ENCODE results near the gene ABCC3.

The ABCC3 gene

DNA sequence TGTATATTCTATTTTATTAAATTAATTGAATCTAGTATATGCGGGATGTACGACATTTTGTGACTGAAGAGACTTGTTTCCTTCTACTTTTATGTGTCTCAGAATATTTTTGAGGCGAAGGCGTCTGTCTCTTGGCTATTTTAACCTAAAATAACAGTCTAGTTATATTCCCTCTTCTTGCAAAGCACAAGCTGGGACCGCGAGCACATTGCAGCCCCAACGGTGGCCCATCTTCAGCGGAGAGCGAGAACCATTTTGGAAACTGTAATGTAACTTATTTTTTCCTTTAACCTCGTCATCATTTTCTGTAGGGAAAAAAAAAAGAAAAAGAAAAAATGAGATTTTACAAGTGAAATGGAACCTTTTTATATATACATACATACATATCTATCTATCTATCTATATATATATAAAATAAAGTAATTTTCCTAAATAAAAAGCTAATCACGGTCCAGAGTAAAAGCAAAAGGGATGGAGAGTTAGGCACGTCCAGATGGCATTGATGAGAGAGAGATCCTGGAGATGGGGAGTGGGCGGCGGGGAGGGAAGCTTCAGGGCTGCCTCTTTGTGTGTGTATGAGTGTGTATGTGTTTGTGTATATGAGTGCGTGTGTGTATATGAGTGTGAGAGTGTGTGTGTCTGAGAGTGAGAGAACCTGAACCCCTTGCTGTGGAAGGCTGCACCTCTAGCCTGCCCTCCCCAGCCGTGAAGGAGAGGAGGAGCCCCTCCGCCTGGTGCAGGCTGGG lies 7.5 kb upstream of the ABCC3 start:
- DNase-seq (ENCODE audit: low read depth, low spot score) = no peak

DNA sequence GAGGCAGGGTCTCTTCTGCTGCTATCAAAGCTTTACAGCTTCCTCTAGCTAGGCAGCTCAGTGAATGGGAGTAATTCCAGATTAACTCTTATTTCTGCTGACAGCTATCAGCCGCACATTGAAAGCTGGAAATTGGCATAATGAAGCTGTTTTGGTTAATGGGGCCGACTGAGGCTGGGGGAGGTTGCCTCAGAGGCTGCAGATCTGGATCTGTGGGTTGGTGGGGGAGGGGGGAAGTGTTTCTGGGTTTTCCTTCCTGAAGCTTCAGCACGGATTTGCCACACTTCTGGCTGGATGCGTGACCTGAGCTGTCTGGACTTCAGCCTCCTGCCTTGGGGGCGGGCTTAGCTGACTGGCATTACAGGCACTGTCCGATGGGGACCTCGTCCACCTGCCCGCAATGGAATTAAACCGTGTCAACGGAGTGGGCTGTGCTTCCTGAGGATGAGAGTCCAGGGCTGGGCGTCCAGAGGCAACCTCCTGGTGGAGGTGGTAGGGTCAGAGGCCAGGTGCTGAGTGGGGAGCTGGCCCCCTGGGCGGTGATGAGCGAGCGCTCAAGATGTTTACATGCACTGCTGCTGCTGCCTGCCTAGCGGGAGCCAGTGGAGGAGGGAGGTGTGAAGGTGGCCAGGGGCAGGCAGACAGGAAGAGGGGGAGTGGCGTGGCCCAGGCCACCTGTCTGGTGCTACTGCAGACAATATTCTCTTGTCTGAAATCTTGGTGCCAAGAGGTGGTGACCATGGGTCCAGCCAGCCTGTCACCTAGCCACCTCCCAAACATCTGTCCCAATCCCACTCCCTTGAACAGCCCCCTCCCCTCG lies 6.7 kb upstream of the ABCC3 start:
- no peak for DNase-seq (ENCODE audit: low read depth, low spot score)

DNA sequence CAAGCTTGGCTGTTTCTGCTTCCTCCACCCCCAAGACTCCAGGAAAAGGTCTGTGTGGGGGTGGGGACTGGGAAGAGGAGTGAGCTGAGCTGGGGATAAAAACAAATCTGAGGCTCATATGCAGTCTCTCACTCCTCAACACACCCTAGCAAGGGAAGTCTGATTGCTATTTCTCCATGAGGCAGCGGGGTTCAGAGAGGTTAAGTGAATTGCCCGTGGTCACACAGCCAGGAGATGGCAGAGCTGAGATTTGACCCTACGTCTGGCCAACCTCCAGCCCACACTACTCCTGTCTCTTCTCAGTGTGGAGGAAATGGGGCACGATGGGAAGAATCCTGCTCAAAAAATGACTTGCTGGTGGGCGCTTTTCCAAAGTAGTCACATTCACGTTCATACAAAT lies 4.8 kb upstream of the ABCC3 start:
- DNase-seq (ENCODE audit: low read depth, low spot score) = no peak

DNA sequence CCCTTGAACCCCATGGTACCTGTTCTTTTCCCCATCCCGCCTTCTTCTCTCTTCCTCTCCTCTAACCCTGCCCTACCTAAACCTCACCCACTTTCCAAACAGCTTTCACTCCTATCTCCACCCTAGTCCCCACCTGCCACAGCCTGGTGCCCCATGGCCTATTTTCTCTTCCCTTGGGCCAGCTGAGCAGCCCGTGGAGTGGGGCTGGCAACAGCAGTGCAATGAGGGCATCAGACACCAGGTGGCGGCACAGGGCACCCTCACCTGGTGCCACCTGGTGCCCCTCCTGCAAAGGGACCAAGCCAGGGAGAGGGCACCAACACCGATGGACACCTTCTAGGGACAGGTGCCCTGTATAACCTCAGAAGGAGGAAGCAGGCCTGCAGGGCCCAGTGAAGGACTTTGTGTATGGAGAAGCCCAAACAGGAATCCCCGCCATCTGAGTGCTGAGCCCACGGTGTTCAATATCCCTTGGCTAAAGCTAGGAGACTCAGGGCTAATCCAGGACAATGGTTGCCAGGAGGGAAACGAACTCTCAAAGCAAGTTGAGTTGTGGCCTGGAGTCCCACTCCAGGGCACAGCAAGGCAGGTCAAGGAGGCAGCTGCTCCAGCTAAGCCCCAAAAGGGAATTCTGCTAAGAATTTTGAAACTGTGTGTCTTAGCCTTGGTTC lies 4.0 kb upstream of the ABCC3 start:
- peak; percentile 57 for DNase-seq (ENCODE audit: low read depth, low spot score)

DNA sequence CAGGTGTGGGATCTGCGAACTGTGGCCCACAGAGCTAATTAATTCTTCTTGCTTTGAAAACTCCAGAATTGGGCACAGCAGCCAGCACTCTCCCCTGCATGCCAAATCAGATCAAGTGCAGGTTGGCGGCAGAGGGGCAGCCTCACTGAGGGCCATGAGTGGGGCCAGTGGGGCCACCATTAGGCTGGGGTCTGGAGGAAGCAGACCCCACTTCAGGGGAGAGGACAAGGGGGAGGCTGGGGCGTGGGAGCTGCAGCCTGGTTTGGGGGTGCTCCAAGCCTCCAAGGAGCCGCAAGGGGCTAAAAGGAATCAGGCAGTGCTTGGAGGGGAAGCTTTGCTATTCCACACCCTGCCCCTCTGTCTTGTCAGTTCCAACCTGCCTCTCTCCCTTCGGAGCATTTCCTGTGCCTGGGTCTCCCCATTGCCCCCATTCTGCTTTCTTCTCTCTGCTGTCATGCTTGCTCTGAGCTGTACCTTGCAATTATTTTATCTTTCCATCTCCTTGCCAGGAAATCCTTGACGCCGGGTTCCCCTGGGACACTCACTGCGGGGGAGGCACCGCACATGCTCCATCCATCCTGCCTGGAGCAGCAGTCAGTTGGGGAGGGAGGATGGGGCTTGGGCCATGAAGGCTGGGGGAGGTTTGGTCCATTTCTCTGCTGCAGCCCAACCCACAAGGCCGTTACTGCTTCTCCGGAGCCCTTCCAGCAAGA lies 3.3 kb upstream of the ABCC3 start:
- no peak for DNase-seq (ENCODE audit: low read depth, low spot score)

DNA sequence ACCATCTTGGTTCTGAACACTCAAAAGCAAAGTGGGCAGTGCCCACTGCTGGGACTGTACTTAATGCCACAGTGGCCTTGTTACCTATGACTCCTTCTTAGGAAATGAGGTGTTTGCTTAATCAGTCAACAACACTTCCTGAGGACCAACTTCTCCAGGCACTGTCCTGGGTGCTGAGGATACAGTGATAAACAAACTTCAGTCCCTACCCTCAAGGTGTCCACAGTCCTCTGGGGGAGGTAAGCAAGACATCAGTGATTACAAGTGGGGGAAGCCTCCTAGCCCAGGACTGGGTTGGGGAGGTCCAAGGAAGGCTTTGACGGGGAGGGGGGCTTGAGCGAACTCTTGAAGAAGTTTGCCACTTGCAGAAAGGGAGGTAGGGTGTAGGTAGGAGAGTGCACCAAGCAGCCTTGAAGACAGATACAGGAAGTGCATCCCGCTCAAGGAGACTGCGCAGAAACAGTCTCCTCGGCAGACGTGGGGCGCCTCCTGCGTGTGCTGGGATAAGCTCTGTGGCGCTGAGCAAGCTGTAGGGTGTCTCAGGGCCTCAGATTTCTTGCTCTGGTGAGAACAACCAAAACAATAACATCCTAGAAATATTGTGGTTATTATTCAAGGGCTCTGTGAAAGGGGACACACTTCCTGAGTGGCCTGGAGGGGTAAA lies 2.6 kb upstream of the ABCC3 start:
- DNase-seq (ENCODE audit: low read depth, low spot score) = no peak

DNA sequence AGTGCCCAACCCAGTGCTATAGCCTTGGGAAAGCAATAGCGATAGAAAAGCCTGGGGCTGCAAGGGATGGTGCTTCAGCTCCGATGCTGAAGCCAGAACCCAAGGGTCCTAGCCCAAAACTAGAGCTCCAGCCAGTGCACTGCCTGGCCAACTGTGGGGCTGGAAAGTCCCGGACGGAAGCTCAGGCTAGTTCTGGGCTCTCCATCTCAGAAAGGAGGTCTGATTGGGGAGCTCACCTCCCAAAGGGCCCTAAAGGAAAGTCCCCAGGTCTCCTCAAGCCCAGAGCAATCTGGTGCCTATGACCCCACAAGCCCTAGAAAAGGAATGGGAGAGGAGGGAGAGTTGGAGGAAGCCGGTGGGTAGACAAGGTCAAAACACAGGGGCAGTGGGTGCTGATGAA lies 2.0 kb upstream of the ABCC3 start:
- no peak for DNase-seq (ENCODE audit: low read depth, low spot score)

DNA sequence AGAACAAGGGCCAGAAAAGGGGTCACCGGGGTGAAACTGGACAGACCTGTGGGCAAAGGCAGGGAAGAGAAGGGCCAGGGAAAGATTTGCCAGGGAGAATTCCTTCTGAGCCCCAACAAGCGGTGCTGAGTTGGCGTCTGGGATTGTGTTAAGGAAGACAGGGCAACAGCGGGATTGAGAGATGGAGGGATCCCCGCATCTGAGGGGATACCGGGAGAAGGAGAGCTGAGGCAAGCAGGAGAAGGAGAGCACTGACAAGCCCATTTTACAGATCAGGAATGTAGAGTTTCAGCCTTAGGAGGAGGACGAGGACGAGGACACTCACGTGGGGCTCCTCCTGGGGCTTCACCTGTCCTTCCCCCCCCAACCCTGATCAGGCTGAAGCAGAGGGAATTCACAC lies 998 bp upstream of the ABCC3 start:
- DNase-seq (ENCODE audit: low read depth, low spot score) = no peak

DNA sequence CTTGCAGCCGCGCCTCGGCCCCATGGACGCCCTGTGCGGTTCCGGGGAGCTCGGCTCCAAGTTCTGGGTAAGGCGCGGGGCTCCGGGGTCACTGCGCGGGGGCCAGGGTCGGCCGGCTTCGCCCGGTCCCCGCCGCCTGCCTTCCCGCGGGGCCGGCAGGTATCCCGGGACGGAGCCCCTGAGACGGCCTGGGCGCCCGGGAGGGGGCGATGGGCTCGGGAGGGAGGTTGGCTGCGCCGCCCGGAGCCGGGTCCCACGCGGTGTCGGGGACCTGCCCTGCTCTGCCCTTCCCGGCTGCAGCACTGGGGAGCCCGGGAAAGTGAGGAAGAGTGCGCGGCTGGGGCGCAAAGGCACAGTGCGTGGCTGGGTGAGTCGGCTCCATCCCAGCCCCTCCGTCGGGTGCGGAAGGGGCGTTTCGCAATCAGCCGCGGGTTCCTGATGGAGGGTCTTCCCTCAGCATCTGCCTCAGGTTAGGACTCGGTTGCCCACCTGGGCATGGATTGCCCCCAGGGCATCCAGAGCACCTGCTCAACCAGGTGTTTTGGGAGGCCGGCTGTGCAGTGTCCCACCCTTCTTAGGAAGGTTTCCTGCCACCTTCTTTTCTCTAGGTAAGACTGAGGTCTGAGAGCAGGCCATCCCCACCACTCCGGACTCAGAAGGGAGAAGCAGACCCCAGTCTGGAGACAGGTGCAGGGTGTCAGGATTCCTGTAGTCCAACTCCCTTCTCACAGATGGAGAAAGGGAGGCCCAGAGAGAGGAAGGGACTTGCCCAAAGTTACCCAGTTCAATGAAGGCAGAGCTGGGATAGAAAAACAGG lies 442 bp downstream of the ABCC3 start:
- peak; percentile 48 for DNase-seq (ENCODE audit: low read depth, low spot score)

DNA sequence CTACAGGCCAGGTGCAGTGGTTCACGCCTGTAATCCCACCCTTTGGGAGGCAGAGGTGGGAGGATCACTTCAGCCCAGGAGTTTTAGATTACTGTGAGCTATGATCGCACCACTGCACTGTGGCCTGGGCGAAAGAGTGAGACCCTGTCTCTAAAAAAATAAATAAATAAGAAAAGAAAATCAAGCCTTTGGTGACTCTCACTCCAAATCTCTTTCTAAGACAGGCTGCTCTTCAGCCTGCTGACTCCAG lies 976 bp downstream of the ABCC3 start:
- DNase-seq (ENCODE audit: low read depth, low spot score) = no peak

DNA sequence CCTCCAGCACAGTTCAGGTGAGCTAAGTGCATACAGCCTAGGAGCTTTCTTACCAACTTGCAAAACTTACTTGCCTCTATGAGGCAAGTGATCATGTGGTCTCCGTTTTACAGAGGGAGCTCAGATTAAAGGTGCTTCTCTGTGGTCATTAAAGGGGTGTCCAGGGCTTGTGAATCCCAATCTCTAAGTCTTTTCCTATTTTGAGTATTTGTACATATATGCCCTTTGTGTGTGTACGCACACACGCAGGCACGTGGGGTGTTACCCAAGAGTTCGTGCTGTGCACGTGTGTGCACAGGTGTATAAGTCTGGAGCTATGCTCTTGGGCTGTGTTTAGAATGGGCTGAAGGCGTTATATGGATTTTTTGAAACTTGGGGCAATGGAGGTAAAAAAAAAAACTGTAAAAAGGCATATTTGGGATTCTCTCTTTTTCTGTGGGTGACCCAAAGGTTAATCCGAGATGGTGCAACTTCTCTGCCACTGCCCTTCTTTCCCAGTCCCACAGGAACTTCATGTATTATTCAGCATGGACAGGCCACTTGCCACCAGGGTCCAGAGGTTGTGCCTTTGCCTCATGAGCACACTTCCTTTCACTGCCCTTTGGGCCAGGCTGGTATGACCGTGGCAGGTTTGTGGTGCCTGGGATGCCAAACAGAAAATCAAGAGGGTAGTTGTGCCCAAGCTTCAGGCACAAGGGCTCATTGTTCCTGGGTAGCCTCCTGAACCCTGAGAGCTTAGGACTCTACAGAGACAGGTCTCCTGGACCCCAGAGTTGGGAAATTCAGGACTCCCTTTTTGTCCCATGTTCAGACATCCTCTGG lies 1.5 kb downstream of the ABCC3 start:
- DNase-seq (ENCODE audit: low read depth, low spot score) = no peak

DNA sequence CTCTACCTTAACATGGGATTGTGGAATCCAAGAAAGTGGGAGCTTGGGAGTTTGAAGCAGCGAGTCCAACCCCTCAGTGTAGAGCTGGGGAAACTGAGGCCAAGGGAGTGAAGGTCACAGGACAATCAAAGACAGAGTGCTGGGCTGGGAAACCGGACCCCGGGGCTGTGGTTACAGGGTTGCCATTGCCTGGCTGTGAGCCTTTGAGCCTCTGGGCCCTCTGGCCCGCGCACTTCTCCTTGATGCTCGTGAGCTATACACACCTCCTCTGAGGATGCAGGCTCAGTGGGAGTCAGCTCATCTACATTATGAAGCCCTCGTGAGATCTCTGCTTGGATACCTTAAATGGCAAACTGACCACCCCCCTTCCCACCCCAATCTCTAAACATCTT lies 2.1 kb downstream of the ABCC3 start:
- DNase-seq (ENCODE audit: low read depth, low spot score) = no peak

DNA sequence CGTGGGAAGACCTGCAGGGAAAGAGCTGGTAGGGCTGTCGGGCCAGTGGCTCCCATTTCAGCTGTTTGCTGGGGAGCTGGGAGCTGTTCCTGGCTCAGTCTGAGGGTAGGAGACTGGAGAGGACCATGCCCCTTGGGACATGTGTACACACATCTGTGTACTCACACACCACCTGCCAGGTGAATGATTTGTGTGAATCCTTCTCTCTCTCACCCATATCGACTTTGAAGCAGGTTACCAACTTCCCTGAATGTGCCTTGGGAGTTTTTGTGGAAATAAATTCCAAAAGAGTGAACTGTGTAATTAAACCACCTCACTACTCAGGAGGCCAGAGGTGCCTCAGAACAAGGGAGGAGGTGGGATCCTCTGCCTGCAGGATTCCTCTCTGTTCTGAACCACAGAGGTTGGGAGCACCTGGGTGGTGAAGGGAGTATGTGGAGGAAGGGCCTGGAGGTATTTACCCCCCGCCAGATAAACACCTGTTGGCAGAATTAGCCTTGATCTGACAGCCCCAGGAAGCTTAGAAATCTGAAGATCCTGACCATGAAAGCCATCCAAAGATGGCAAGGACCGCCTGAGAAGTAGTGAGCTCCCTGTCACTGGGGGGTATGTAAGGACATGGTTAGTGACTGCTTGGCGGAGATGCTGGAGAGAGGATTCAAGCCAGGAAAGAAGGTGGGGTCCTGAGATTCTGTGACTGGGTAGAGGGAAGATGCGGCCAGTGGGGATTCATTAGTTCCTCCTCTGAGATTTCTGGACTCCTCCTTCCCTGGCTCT lies 3.3 kb downstream of the ABCC3 start:
- no peak for DNase-seq (ENCODE audit: low read depth, low spot score)

DNA sequence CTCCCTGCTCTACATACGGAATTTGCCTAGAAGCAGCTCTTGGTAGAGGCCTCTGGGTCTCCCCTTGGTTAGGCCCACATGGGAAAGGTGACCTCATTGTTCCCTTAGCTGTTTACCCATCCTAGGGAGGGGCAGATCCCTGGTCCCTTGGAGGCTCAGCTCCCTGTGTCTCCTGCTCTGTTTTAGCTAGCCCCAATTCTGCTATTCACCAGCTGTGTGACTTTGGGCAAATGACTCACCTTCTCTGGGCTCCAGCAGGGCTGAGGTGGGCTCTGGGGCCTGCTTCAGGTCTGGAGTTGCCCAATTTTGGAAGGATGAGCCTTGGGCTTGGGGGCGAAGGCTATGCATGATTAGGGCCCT lies 3.9 kb downstream of the ABCC3 start:
- DNase-seq (ENCODE audit: low read depth, low spot score) = no peak

DNA sequence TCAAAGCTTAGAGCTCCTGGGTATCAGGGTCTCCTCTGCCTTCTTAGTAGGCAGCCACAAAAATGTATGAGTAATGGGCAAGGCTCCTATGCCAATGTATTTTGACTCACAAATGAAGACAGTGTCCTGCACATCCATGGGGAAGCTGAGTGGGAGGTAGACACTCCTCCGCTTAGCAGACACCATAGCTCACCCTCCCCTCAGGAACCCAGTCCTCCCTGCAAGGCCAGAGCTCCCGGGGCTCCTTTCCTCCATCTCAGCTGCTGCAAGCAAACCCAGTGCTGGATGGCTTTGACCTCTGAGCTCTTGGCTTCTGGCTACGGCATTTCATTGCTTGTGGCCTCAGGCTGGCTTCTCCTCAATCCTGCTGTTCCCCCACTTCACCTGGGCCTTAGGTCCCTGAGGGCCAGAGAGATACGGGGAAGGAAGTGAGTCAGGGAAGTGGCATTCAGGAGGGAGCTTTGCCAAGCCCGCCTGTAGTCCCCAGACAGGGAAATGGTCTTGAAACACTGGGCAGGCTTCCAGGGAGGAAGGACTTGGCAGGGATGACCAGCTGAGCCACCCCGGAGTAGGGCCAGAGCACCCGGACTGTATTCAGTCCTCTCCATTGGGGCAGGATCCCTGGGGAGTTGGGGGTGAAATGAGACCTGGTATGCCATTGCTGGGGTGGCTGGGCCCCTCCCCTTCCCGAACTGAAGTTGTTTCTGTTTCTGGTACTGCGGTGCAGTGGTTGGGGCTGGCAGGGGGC lies 4.5 kb downstream of the ABCC3 start:
- DNase-seq (ENCODE audit: low read depth, low spot score) = peak; percentile 99

DNA sequence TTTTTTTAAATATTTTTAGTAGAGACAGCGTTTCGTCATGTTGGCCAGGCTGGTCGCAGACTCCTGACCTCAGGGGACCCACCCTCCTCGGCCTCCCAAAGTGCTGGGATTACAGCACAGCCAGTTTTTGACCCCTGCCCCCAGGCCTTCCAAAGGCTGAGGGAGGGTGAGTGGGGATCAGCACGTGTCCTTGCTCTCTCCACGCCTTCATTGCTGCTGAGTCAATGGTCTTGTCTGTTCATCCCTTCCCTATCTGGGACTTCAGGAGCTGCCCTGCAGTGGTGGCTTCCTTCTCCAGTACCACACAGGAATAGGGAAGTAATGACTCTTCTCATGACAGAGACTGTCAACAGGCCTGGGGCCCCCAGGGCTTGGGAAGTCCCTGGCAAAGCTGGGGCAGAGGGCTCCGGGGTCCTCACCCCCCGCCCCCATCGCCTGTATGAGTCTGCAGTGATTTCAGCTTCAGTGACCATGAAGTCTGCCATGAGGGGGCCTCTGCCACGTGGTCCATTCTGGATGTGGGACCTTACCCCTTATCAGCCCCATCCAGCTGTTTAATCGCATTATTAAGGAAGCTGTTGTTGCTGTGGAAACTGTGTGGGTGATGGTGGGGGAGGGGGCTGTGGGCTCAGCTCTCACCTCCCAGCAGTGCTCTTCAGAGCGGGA lies 6.1 kb downstream of the ABCC3 start:
- DNase-seq (ENCODE audit: low read depth, low spot score) = no peak

DNA sequence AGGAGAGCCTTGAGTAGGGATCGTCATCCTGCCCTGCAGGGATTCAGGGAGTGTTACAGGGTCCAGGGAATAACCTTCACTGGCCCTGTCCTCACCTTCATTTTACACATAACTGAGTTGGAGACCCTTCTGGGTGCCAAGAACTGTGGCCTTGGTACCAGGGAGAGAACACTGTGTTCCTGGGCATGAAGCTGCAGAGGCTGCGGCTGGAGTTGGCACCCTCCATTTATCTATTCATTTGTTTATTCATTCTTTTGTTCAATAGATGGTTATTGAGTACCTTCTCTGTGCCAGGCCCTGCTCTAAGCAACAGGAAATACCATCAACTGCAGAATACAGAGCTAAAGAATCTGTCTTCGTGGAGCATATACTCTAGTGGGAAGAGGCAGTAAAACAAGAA lies 6.7 kb downstream of the ABCC3 start:
- DNase-seq (ENCODE audit: low read depth, low spot score) = no peak

DNA sequence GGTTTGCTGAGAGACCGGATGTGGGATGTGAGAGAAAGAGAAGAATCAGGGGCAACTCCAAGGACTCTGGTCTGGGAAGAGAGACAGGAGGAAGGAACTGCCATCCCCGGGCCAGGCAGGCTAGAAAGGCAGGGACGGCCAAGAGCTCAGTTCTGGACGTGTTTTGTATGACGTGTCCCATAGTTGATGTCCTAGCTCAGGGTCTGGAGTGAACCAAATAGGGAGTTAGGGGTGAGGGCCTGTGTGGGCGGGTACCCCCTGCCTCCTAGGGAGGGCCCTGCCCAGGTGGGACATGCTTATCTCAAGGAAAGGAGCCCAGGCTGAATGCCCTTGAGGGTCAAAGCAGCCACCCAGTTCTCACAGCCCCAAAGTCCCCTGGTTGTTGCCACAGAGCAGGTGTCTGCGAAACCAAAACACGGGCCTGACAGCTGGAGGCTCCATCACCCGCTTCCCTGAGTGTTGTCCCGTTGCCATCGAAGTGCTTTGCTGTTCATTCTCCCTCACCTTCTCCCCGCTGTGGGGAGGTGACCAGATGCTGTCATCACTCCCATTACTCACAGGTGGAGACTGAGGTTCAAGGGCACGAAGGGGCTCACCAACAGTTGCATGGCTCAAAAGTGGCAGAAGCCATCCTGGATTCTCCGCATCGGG lies 7.5 kb downstream of the ABCC3 start:
- no peak for DNase-seq (ENCODE audit: low read depth, low spot score)
